Measurements from ENCODE around the gene CTRB2. TPM values are rescaled to one million over a fixed set of nuclear protein-coding genes. Genes with fewer than 3 reads are reported as not detected.

The CTRB2 gene
- total and polyA plus RNA-seq, 2 of the 8 experiments (the other 6 are each of a cell fraction or from before 2014, with no cell fraction given): not detected

GRCh38 chr16:75244844-75245758 lies 38.1 kb upstream of the CTRB2 start:
- Histone ChIP-seq H2AK5ac (ENCODE audit: low read depth, low read length) (no peak overlapping the region; the same call in 1 of the 2 replicates), H3K36me3 (ENCODE audit: control insufficient read depth in 2 of 4, insufficient read depth in 4 of 4, low read length in 3 of 4) (peaks cover 0 to 25% (median 10%) of the 10 kb centered on the region in 4 experiments; a peak in 6 of 8 replicates), H2BK20ac (ENCODE audit: low read length) (no peak overlapping the region; the same call in 1 of the 2 replicates), H3K56ac (replicated peaks; ENCODE audit: insufficient read length, low read depth, low read length) (peak overlapping the region; percentile 62), H2BK120ac (replicated peaks; ENCODE audit: low read depth, low read length) (no peak overlapping the region), H2BK5ac (ENCODE audit: low read depth, low read length) (peak overlapping the region; percentile 36), H2BK12ac (ENCODE audit: low read depth, low read length) (peak overlapping the region; percentile 27; the same call in 1 of the 2 replicates), H4K20me1 (replicated peaks in 1 of 2; ENCODE audit: control insufficient read depth in 1 of 2, insufficient read depth in 2 of 2, low read length in 2 of 2) (peaks cover 42 to 58% of the 10 kb centered on the region in 2 experiments), H3K4me3 (ENCODE audit: extremely low read depth in 1 of 4, insufficient read depth in 2 of 4, low read depth in 3 of 4, low read length in 4 of 4) (no peak overlapping the region), H3K79me2 (ENCODE audit: control insufficient read depth in 1 of 2, insufficient read depth in 2 of 2, low read length in 2 of 2) (peaks cover 23 to 98% of the 10 kb centered on the region in 2 experiments), H3K4me1 (replicated peaks in 1 of 4; ENCODE audit: control insufficient read depth in 3 of 4, insufficient read depth in 4 of 4, low read length in 3 of 4) (peaks cover 0 to 56% (median 43%) of the 10 kb centered on the region in 4 experiments; a peak in 6 of 7 replicates), H4K5ac (ENCODE audit: insufficient read length, low read depth, low read length) (peak overlapping the region; percentile 2), H3K27me3 (replicated peaks in 1 of 4; ENCODE audit: control insufficient read depth in 3 of 4, extremely low read depth in 1 of 4, insufficient read depth in 3 of 4, low read length in 3 of 4) (no peaks in the 10 kb centered on the region), H2BK15ac (ENCODE audit: low read length) (peak overlapping the region; percentile 6; the same call in 1 of the 2 replicates), H4K8ac (ENCODE audit: extremely low read depth, insufficient read depth, low read length) (no peak overlapping the region), H3K18ac (ENCODE audit: extremely low read depth, low read length) (peak overlapping the region; percentile 71), H4K91ac (replicated peaks; ENCODE audit: insufficient read length, low read length) (peak overlapping the region; percentile 84), H3K79me1 (ENCODE audit: low read depth, low read length) (peaks cover 31% of the 10 kb centered on the region), H3K14ac (ENCODE audit: insufficient read length) (no peak overlapping the region), H3K23me2 (ENCODE audit: low read depth, low read length) (no peaks in the 10 kb centered on the region), H3K9ac (replicated peaks in 1 of 4; ENCODE audit: extremely low read depth in 1 of 4, low read depth in 3 of 4, low read length in 3 of 4) (peak overlapping the region in 1 of 4 experiments; percentile 50; a peak in 4 of 7 replicates), H2AFZ (ENCODE audit: low read length) (no peak overlapping the region), H3K23ac (ENCODE audit: insufficient read length) (no peak overlapping the region), H3K27ac (ENCODE audit: low read depth, low read length) (peak overlapping the region; percentile 73), H3K4me2 (ENCODE audit: insufficient read depth in 1 of 2, low read depth in 2 of 2, low read length in 2 of 2) (peak overlapping the region; percentile 2 to 55; a peak in 2 of 4 replicates), H3K9me3 (ENCODE audit: insufficient read depth in 2 of 2, low read depth in 1 of 2, low read length in 1 of 2) (no peaks in the 10 kb centered on the region), H3K4ac (replicated peaks; ENCODE audit: insufficient read length, low read depth, low read length) (peak overlapping the region; percentile 44)
- WGBS, 2 experiments (ENCODE audit: extremely low coverage in 1 of 2, insufficient coverage in 1 of 2, insufficient read length in 1 of 2, insufficient replicate concordance in 2 of 2, low coverage in 1 of 2, low lambda C conversion rate in 2 of 2, missing lambda C conversion rate in 1 of 2): 52% methylated on average over 23 of the region's 25 CpGs; no CpG with 5 or more reads in 1 of the 2 experiments
- DNase-seq (ENCODE audit: low read depth in 1 of 2, low spot score in 2 of 2): peak in 1 of 2 experiments; percentile 70
- FAIRE-seq: no peak
- ChIA-PET CTCF (ENCODE audit: partially characterized antibody) (interaction anchor here (0.6 to 15.7 kb wide), 8 partner anchors 10 to 140 kb away, joined by 3 to 236 read pairs (median 5); no protein-coding TSS in a partner anchor), POLR2A (ENCODE audit: partially characterized antibody) (interaction anchor here (0.9 to 22.7 kb wide), 11 partner anchors 5 to 46 kb away, joined by 3 to 375 read pairs (median 4); partner anchors contain the start of gene BCAR1)
- peak; percentile 93 for TF ChIP-seq SRF (IDR thresholded peaks at IDR 0.05; ENCODE audit: low read depth, low read length)
- peak; percentile 96 for TF ChIP-seq JUND (IDR thresholded peaks at IDR 0.05; ENCODE audit: low read length)
- TF ChIP-seq MAX (IDR thresholded peaks at IDR 0.05): 0 out of 2 replicates have a peak, but pooled peaks have one; percentile 19
- peak in 1 of 2 experiments; percentile 86; a peak in 2 of 3 replicates for TF ChIP-seq EP300 (IDR thresholded peaks at IDR 0.05; ENCODE audit: borderline replicate concordance in 1 of 2, low read depth in 2 of 2, low read length in 2 of 2)
- TF ChIP-seq BCL11A (IDR thresholded peaks at IDR 0.05; ENCODE audit: low read depth in 2 of 2, low read length in 2 of 2): no peak
- TF ChIP-seq RAD21 (IDR thresholded peaks at IDR 0.05 in 1 of 2, conservative IDR thresholded peaks at IDR 0.05 in 1 of 2; ENCODE audit: low read depth in 2 of 2, low read length in 2 of 2): 0 out of 4 replicates have a peak, but pooled peaks of 1 of the 2 experiments have one; percentile 1
- TF ChIP-seq SP1 (IDR thresholded peaks at IDR 0.05; ENCODE audit: low read depth, low read length): peak; percentile 51; the same call in 1 of the 2 replicates
- TF ChIP-seq RFX5 (IDR thresholded peaks at IDR 0.05; ENCODE audit: borderline replicate concordance, low read depth, low read length): no peak
- peak; percentile 27 for TF ChIP-seq TAF7 (optimal IDR thresholded peaks at IDR 0.05; ENCODE audit: borderline replicate concordance, low read depth, low read length)
